IMR-90 (cell line): ENCODE data around the gene PSMG1. TPM values are rescaled to one million over a fixed set of nuclear protein-coding genes. Genes with fewer than 3 reads are reported as not detected.
"Not testable (repeated sequence)": the region's sequence is repeated elsewhere in the genome, so short reads cannot be mapped to it uniquely, and the experiment has no call there.

Experiments used
- ATAC-seq: fragments of 200-7000 bp; cut with Tn5 transposase; 2 replicates; pipeline ENCODE4 v1.9.1; 2020; ENCODE audit warnings: low read depth, mild to moderate bottlenecking, moderate library complexity
- BruUV-seq: library from RNA; stranded (reverse); fragments of 400-500 nt; replicated peaks from 2 replicates; lab custom pipeline; 2021; lab: Mats Ljungman, UMichigan
- CTCF ChIA-PET: fragments of 300-600 bp; formaldehyde crosslinking; extraction: SDS; loops from one replicate; lab custom pipeline; 2021; ENCODE audit warnings: antibody characterized with exemption; lab: Yijun Ruan, JAX
- POLR2A ChIA-PET: fragments of 300-600 bp; sonication (Branson Sonifier 250); formaldehyde crosslinking; loops from one replicate; lab custom pipeline; 2022; ENCODE audit warnings: antibody characterized with exemption; ENCODE audit not compliant: unreplicated experiment; lab: Charles Lee
- DNase-seq: peaks from one replicate; pipeline ENCODE4 v3.0.0; 2013
- H2AFZ ChIP-seq: replicated peaks from 2 replicates; pipeline ENCODE3; 2013; ENCODE audit warnings: low read length, mild to moderate bottlenecking; ENCODE audit not compliant: poor library complexity
- H2AK5ac ChIP-seq: 2 replicates; pipeline ENCODE4 v1.6.1; 2013; ENCODE audit warnings: low read depth, low read length, inconsistent platforms
- H2AK9ac ChIP-seq: replicated peaks from 2 replicates; pipeline ENCODE3; 2013; ENCODE audit warnings: mild to moderate bottlenecking, low read depth, low read length, moderate library complexity; ENCODE audit not compliant: poor library complexity
- H2BK120ac ChIP-seq: 2 replicates; pipeline ENCODE4 v1.6.1; 2013; ENCODE audit warnings: low read depth, low read length, inconsistent platforms
- H2BK15ac ChIP-seq: 3 replicates; pipeline ENCODE4 v1.6.1; 2013; ENCODE audit warnings: low read depth, low read length, inconsistent platforms
- H2BK20ac ChIP-seq: 2 replicates; pipeline ENCODE4 v1.6.1; 2013; ENCODE audit warnings: low read depth, mild to moderate bottlenecking, inconsistent platforms, low read length, moderate library complexity
- H2BK5ac ChIP-seq: 2 replicates; pipeline ENCODE4 v1.6.1; 2013; ENCODE audit warnings: mild to moderate bottlenecking, low read depth, low read length, inconsistent platforms; ENCODE audit not compliant: poor library complexity, severe bottlenecking
- H3K14ac ChIP-seq: replicated peaks from 2 replicates; pipeline ENCODE4 v1.6.1; 2013; ENCODE audit warnings: low read depth, low read length, inconsistent platforms
- H3K18ac ChIP-seq: 2 replicates; pipeline ENCODE4 v1.6.1; 2013; ENCODE audit warnings: low read depth, low read length, control low read depth
- H3K23ac ChIP-seq: 2 replicates; pipeline ENCODE4 v1.6.1; 2013; ENCODE audit warnings: low read depth, low read length, inconsistent platforms
- H3K27ac ChIP-seq: 2 replicates; pipeline ENCODE4 v1.5.1; 2013; ENCODE audit warnings: mild to moderate bottlenecking, control low read depth, low read length; ENCODE audit not compliant: insufficient read depth
- H3K27me3 ChIP-seq: 2 replicates; pipeline ENCODE4 v1.6.1; 2013; ENCODE audit warnings: low read length; ENCODE audit not compliant: control insufficient read depth, insufficient read depth
- H3K36me3 ChIP-seq: 2 replicates; pipeline ENCODE4 v1.6.1; 2013; ENCODE audit warnings: low read length, mixed read lengths; ENCODE audit not compliant: control insufficient read depth, insufficient read depth
- H3K4ac ChIP-seq: 2 replicates; pipeline ENCODE4 v1.6.1; 2013; ENCODE audit warnings: low read depth, low read length, inconsistent platforms
- H3K4me1 ChIP-seq: 2 replicates; pipeline ENCODE4 v1.6.1; 2013; ENCODE audit warnings: low read length, mixed read lengths; ENCODE audit not compliant: control insufficient read depth, insufficient read depth
- H3K4me2 ChIP-seq: 2 replicates; pipeline ENCODE4 v1.6.1; 2013; ENCODE audit warnings: low read depth, mild to moderate bottlenecking, control low read depth, low read length, moderate library complexity
- H3K4me3 ChIP-seq: 2 replicates; pipeline ENCODE4 v1.5.1; 2013; ENCODE audit warnings: low read depth, mild to moderate bottlenecking, control low read depth, low read length, moderate library complexity; ENCODE audit not compliant: insufficient read depth
- H3K56ac ChIP-seq: 2 replicates; pipeline ENCODE4 v1.6.1; 2013; ENCODE audit warnings: low read length, inconsistent platforms; ENCODE audit not compliant: insufficient read depth; ENCODE audit errors: extremely low read depth
- H3K79me1 ChIP-seq, 2 experiments: 2 replicates each; pipeline ENCODE4 v1.6.1; 2013; ENCODE audit warnings: low read length in 2 of 2, inconsistent platforms in 1 of 2, low read depth in 1 of 2
- H3K9ac ChIP-seq: 2 replicates; pipeline ENCODE4 v1.6.1; 2013; ENCODE audit warnings: low read depth, low read length, control low read depth
- H3K9me1 ChIP-seq: 2 replicates; pipeline ENCODE4 v1.6.1; 2013; ENCODE audit warnings: low read length, inconsistent platforms; ENCODE audit not compliant: insufficient read depth
- H3K9me3 ChIP-seq: 2 replicates; pipeline ENCODE4 v1.6.1; 2013; ENCODE audit warnings: low read length; ENCODE audit not compliant: control insufficient read depth, insufficient read depth
- H4K20me1 ChIP-seq: 2 replicates; pipeline ENCODE4 v1.6.1; 2013; ENCODE audit warnings: low read length, inconsistent platforms; ENCODE audit not compliant: insufficient read depth
- H4K5ac ChIP-seq: 2 replicates; pipeline ENCODE4 v1.6.1; 2013; ENCODE audit warnings: mild to moderate bottlenecking, low read depth, low read length, control low read depth
- H4K8ac ChIP-seq, 2 experiments: 2 replicates each; pipeline ENCODE4 v1.6.1; 2013; ENCODE audit warnings: low read depth in 2 of 2, low read length in 2 of 2, control low read depth in 1 of 2, inconsistent platforms in 1 of 2
- H4K91ac ChIP-seq: 2 replicates; pipeline ENCODE4 v1.6.1; 2013; ENCODE audit warnings: low read depth, low read length, inconsistent platforms; ENCODE audit not compliant: insufficient read depth
- CEBPB ChIP-seq: IDR thresholded peaks from 2 replicates; pipeline ENCODE4 v1.6.1; 2012; ENCODE audit warnings: low read depth, low read length, improper control_type of control experiment
- MAFK ChIP-seq: IDR thresholded peaks from 2 replicates; pipeline ENCODE4 v1.6.1; 2012; ENCODE audit warnings: low read depth, low read length, improper control_type of control experiment
- SMC3 ChIP-seq: fragments of 150-350 bp; IDR thresholded peaks from 2 replicates; pipeline ENCODE4 v1.6.1; 2016; ENCODE audit warnings: low read depth, mild to moderate bottlenecking, antibody characterized with exemption, low read length, moderate library complexity
- WGBS, 2 experiments: methylation state at CpG; one replicate each; pipeline versions ENCODE4 v1.1.5 to v1.1.7; 2013; ENCODE audit warnings: missing lambda C conversion rate in 2 of 2; ENCODE audit not compliant: insufficient read length in 1 of 2; ENCODE audit errors: extremely low coverage in 2 of 2; 5-methylcytosine and 5-hydroxymethylcytosine counted together
- dilution Hi-C: fragments of 300-500 bp; cut with HindIII; formaldehyde crosslinking; loops from one replicate; pipeline ENCODE4 v1.14.3; 2018; ENCODE audit warnings: low sequenced_read_pairs; ENCODE audit not compliant: unreplicated experiment
- in situ Hi-C: fragments of 300-500 bp; cut with MboI; formaldehyde crosslinking; loops from 3 replicates; pipeline ENCODE4 v1.14.3; 2019; ENCODE audit warnings: low sequenced_read_pairs, inconsistent platforms, mixed read lengths
- intact Hi-C: fragments of 100-400 bp; cut with micrococcal nuclease; formaldehyde crosslinking; loops from 2 replicates; pipeline ENCODE4 v1.10.0; 2022
- polyA plus RNA-seq, 3 experiments: library from polyadenylated mRNA; depleted of rRNA; stranded (reverse); fragments of >200 nt; gene quantifications; 2 replicates each; pipeline ENCODE4 v1.2.3, GENCODE V29; 2012; ENCODE audit warnings: low replicate concordance in 1 of 3
- total RNA-seq: library from RNA; depleted of rRNA; stranded (reverse); fragments of >200 nt; gene quantifications from 2 replicates; pipeline ENCODE4 v1.2.3, GENCODE V29; 2012

The PSMG1 gene
- total and polyA plus RNA-seq, 2 of the 4 experiments (the other 2 are of a cell fraction) = 37.8 to 45.4 TPM

GRCh38 chr21:39159342-39160063 is 23.7 kb downstream of the PSMG1 start:
- peak; percentile 41; the same call in 1 of the 2 replicates for TF ChIP-seq MAFK
- TF ChIP-seq CEBPB = peak; percentile 29; the same call in 1 of the 2 replicates
- TF ChIP-seq SMC3 = no peak
- CTCF ChIA-PET = no interaction called here
- H4K5ac ChIP-seq = no peak overlapping the region
- no peaks in the 10 kb centered on the region; the same call in 1 of the 2 replicates for H3K9me1 ChIP-seq
- peaks cover 12% of the 10 kb centered on the region for H3K9me3 ChIP-seq
- H2BK15ac ChIP-seq = no peak overlapping the region
- no peak overlapping the region for H2BK120ac ChIP-seq
- intact Hi-C loops = no loop called here
- POLR2A ChIA-PET = no interaction called here
- ATAC-seq = peak; percentile 54
- peaks cover 4% of the 10 kb centered on the region for H3K27me3 ChIP-seq
- H2BK20ac ChIP-seq = no peak overlapping the region
- dilution Hi-C loops = no loop called here
- H4K8ac ChIP-seq = no peak overlapping the region
- no TSS peak for BruUV-seq
- no peaks in the 10 kb centered on the region; the same call in 1 of the 2 replicates for H3K4me1 ChIP-seq
- no peaks in the 10 kb centered on the region for H4K20me1 ChIP-seq
- H3K14ac ChIP-seq = no peak overlapping the region
- H3K36me3 ChIP-seq = no peaks in the 10 kb centered on the region
- no peak overlapping the region for H3K27ac ChIP-seq
- no peak overlapping the region for H2AK9ac ChIP-seq
- in situ Hi-C loops = loop anchor here (25.0 kb wide), 1 partner anchor 772 kb away; no protein-coding TSS in a partner anchor
- H3K23ac ChIP-seq = no peak overlapping the region
- DNase-seq = peak; percentile 59
- 68% methylated on average over 3 of the region's 7 CpGs; no CpG with 5 or more reads in 1 of the 2 experiments for WGBS, 2 experiments
- H2AFZ ChIP-seq = no peak overlapping the region
- no peak overlapping the region for H3K9ac ChIP-seq
- no peak overlapping the region for H3K18ac ChIP-seq
- no peak overlapping the region for H4K91ac ChIP-seq
- no peak overlapping the region for H3K4ac ChIP-seq
- no peak overlapping the region for H3K4me2 ChIP-seq
- no peaks in the 10 kb centered on the region for H3K79me1 ChIP-seq
- H3K56ac ChIP-seq = no peak overlapping the region
- no peak overlapping the region for H2AK5ac ChIP-seq
- H2BK5ac ChIP-seq = no peak overlapping the region
- H3K4me3 ChIP-seq = no peak overlapping the region

DNA sequence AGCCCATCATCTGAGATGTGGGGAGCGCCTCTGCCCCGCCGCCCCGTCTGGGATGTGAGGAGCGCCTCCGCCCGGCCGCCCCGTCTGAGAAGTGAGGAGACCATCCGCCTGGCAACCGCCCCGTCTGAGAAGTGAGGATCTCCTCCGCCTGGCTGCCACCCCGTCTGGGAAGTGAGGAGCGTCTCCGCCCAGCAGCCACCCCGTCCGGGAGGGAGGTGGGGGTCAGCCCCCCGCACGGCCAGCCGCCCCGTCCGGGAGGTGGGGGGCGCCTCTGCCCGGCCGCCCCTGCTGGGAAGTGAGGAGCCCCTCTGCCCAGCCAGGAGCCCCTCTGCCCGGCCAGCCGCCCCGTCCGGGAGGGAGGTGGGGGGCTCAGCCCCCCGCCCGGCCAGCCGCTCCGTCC is 26.0 kb downstream of the PSMG1 start:
- ATAC-seq, intact Hi-C loops, H2BK20ac ChIP-seq, H3K23ac ChIP-seq, H2AFZ ChIP-seq, H2AK5ac ChIP-seq, H3K4me1 ChIP-seq, H3K27ac ChIP-seq, H3K36me3 ChIP-seq, H2AK9ac ChIP-seq, H4K20me1 ChIP-seq, H4K91ac ChIP-seq, H4K8ac ChIP-seq, H3K79me1 ChIP-seq, CTCF ChIA-PET, H3K4ac ChIP-seq, H3K9me3 ChIP-seq, H3K9me1 ChIP-seq, H3K9ac ChIP-seq, H3K18ac ChIP-seq, H2BK120ac ChIP-seq, H4K5ac ChIP-seq, H2BK5ac ChIP-seq, DNase-seq, dilution Hi-C loops, H3K14ac ChIP-seq, H2BK15ac ChIP-seq, POLR2A ChIA-PET, H3K56ac ChIP-seq, H3K4me2 ChIP-seq, BruUV-seq, H3K4me3 ChIP-seq, H3K27me3 ChIP-seq: not testable (repeated sequence)
- in situ Hi-C loops = loop anchor here (25.0 kb wide), 1 partner anchor 770 kb away; no protein-coding TSS in a partner anchor
- 100% methylated on average over 11 of the region's 34 CpGs; no CpG with 5 or more reads in 1 of the 2 experiments for WGBS, 2 experiments
